ENCODE data around the gene PIP4K2C.
"Not testable (repeated sequence)": the region's sequence is repeated elsewhere in the genome, so short reads cannot be mapped to it uniquely, and the experiment has no call there.

The PIP4K2C gene

GRCh38 chr12:57586128-57586527 is 4.9 kb upstream of the PIP4K2C start:
- DNase-seq, result no peak

DNA sequence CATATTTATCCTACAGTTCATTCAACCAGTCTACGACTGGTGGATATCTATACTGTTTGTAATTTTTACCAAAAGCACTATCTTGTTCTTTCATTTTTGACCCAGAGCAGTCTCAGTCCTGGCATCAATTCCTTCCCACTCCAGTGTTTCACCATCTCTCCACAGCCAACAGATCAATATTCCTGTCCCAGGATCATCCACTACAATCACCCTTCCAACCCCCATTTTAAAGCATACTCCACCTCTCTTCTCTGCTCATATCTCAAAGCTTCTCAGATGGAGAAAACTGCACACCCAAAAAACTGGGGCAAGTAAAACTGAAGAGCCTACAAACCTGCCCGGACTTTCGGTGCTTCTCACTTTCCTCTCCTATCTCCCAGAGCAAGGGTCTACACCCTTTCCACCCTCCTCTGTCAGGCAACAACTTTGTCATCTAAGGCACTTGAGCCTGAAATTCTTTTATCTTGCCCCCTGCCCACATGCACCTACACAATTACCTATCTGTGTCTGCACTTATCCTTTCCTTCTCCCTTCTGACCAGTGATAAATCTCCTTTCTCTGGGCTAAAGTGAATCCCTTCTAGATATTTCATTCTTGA is 4.1 kb upstream of the PIP4K2C start:
- no peak for DNase-seq

DNA sequence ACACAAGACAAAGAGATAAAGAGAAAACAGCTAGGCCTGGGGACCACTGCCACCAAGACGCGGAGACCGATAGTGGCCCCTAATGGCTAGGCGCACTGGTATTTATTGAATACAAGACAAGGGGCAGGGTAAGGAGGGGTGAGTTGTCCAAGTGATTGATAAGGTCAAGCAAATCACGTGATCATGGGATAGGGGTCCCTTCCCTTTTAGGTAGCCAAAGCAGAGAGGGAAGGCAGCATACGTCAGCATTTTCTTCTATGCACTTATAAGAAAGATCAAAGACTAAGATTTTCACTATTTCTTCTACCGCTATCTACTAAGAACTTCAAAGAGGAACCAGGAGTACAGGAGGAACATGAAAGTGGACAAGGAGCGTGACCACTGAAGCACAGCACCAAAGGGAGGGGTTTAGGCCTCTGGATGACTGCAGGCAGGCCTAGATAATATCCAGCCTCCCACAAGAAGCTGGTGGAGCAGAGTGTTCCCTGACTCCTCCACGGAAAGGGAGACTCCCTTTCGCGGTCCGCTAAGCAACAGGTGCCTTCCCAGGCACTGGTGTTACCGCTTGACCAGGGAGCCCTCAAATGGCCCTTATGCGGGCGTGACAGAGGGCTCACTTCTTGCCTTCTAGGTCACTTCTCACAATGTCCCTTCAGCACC is 1.9 kb upstream of the PIP4K2C start:
- not testable (repeated sequence) for DNase-seq

DNA sequence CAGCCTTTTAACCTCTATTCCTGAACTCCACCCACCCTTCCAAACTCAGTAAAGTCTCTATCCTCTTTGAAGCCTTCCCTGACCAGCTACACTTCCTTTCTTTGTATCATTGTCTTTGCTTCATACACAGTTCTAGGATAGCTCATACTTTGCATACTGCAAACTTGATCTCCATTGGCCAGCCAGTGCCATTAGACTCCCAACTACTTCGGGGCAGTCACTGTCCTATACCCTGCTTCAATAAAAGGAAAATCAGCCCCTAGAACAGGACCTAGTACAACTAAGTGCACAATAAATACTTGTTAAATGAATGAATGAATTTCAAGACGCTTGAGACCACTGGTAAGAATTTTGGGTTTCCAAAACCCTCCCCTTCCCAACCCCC is 521 bp upstream of the PIP4K2C start:
- no peak for DNase-seq

DNA sequence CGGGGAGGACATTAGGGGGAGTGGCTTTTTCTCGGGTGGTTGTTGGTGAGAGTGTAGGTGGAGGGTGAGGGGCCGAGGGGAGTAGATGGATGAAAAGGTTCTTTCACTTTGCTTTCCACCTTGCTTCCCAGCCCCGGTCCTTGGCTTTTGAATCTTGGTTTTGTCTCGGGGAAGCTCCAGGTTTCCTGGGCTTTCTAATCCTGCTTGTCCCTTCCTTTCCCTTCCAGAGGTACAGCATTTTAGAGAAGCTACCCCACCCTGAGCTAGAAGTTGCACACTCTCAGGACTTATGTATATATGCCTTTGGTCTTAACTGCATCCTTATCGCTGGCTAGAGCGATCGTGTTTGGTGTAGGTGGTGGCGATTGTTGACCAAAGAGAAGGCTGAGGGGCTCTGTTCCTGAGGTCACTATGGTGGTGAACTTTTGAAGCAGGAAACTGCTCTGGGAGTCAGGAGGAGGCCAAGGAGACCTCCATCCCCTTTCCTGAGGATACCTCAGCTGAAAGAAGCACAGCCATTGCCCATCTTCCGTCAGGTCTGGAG is 862 bp downstream of the PIP4K2C start:
- no peak for DNase-seq

DNA sequence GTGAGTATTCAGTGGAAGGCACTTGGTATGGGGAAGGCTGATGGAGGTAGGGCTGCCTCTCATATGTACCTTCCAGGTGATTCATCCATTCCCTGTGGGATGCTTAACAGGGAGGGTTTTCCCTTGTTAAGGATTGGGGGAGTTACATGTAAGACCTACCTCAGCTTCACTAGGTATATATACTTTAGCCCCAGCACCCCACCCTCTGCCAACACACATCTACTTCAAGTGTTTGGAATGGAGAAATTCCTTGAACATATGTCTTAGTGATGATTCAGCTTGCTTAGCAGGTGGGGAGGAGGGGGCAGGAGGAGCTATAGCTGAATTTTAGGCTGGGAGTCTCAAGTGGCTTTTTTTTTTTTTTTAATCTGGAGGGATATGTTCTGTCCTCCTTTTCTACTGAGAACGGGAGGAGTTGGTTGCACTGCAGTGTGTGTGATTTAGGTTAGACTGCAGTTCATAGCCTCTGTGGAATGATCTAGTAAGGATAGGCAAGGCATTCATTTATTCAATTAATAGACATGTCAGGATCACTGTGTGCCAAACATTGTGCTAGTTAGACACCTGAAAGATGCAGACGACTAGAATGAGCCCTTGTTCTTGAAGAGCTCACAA is 1.7 kb downstream of the PIP4K2C start:
- DNase-seq, result no peak

DNA sequence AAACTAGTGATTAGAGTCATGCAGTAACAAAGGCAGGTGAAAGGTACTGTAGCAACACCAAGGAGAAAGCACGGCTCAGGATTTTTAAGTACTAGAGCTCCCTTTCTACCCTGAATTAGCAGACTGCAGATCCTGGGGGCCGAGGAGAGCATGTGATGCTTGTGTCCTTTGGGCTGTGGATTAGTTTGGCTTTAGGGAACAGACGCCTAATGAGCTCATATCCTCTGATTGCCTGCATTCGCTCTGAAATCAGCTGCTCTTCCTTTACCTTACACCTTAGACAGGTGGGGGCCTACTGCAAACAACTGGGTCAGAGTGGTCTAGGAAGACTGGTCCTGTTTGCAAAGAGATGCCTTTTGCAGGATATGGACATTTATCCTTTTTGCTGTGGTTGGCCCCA is 2.2 kb downstream of the PIP4K2C start:
- DNase-seq, result no peak

GRCh38 chr12:57600395-57600794 is 9.4 kb downstream of the PIP4K2C start:
- DNase-seq, result no peak

DNA sequence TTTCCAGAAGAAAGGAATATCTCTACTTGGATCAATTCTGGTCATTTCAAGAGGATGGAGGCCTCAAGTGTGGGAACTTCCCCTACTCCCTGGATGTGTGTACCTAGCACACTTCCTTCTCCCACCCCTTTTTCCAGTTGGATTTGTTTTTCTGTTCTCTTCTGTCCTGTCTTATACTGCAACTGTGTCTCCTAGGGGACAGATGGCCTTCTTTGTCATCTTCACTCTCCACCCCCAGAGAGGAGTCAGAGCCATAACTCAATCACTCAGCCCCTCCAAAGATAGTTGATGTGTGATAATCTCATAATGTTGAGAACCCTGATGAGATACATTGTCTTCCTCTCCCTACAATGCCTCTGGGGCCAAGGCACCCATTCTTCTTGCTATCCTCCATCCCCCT is 11.6 kb downstream of the PIP4K2C start:
- no peak for DNase-seq

GRCh38 chr12:57603324-57603723 is 12.3 kb downstream of the PIP4K2C start:
- no peak for DNase-seq

DNA sequence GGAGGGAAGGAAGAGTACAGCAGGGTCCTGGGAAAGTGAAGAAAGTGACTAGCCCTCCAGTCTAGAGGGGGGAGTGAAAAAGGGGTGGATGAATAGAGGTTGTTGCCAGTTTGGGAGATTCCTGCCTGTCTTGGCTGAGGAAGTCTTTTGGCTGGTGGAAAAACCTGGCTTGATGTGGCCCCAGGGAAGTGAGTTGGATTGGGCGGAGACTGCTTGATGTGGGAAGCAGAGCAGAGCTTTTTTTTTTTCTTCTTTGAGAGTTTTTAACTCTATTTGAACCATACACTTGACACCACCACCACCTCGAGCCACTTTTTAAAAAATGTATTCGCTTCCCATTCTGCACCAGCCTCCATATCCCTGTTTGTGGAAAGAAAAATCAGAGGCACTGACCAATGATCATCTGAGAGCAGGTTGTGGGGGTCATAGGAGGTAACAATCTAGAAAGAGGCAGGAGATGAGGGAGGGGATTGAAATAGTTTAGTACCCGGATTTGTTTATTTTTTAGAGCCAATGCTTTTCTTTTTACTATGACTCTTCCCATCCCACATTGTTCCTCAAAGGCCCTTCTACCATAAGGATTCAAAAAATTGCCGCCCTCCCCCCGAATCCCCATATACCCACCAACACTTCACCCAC is 12.9 kb downstream of the PIP4K2C start:
- DNase-seq, result no peak

- no peak for DNase-seq
Measured at GRCh38 chr12:57604454-57604991, 13.5 kb downstream of the PIP4K2C start, which contains the start of gene DTX3. Gene DTX3, plus strand, starts transcription at chr12:57604824. Its CDS starts 1,694 bp downstream, at chr12:57606518.

- DNase-seq, result no peak
Measured at GRCh38 chr12:57604992-57605810, 14.2 kb downstream of the PIP4K2C start.

DNA sequence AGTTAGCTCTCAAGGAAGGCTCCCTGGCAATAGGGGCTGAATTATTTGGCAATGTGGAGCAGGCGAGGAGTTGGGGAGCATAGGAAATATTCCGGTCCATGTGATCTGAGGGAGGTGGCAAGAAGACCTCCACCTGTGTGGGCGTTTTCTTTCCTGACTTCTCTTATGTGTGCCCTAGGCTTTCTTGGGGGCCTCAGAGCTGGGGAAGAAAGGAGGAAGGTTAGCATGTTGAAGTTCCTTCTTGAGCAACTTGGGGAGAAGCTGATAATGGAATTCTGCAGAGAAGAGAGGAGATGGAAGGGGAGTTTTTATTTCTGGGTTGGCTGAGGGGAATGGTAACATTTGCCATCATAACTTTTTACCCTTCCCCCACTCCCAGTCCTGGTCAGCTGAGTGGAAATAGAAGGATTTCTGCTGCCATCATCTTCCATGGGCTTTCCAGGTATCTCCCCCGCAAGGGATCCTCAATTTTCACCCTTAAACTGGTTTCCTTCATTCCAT is 14.9 kb downstream of the PIP4K2C start:
- no peak for DNase-seq

- no peak for DNase-seq
Measured at GRCh38 chr12:57606399-57606798, 15.4 kb downstream of the PIP4K2C start.

- no peak for DNase-seq
Measured at GRCh38 chr12:57606821-57607220, 15.8 kb downstream of the PIP4K2C start.

GRCh38 chr12:57607958-57608663 is 17.1 kb downstream of the PIP4K2C start:
- DNase-seq, result no peak

DNA sequence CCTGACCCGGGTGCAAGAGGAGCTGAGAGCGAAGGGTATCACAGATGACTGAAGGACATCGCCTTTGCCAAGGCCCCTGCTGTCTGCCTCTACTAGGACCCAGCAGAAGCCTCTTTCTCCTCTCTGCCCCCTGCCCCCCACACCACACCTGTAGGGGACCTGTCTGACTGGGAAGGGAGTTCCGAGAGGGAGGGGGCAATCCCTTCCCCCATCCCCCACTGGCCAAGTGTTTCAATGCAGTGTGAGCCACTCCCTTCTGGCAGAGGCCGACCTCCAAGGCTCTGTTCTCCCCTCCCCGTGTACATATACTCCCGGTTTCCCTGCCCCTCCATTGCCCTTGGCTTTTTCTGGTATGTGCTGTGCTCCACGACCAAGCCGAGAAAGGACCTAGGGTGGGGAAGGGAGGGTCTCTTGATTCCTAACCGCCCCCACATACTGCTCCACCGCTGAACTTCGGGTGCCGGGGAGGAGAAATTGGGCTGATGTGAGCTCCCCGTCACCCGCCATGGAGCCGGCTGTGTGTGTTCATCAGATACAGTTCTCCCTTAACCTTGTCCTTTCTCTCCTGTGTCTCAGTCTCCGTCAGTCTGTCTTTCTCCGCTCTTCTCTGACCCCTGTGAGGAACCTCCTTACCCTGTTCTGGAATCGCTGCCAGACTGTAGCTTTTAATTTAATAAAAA is 18.2 kb downstream of the PIP4K2C start:
- no peak for DNase-seq

- DNase-seq, result no peak
Measured at GRCh38 chr12:57609781-57610553, 19.0 kb downstream of the PIP4K2C start.

- DNase-seq, result no peak
Measured at GRCh38 chr12:57610554-57611107, 19.6 kb downstream of the PIP4K2C start.
